Measurements from ENCODE around the gene SHC2.

The SHC2 gene

DNA sequence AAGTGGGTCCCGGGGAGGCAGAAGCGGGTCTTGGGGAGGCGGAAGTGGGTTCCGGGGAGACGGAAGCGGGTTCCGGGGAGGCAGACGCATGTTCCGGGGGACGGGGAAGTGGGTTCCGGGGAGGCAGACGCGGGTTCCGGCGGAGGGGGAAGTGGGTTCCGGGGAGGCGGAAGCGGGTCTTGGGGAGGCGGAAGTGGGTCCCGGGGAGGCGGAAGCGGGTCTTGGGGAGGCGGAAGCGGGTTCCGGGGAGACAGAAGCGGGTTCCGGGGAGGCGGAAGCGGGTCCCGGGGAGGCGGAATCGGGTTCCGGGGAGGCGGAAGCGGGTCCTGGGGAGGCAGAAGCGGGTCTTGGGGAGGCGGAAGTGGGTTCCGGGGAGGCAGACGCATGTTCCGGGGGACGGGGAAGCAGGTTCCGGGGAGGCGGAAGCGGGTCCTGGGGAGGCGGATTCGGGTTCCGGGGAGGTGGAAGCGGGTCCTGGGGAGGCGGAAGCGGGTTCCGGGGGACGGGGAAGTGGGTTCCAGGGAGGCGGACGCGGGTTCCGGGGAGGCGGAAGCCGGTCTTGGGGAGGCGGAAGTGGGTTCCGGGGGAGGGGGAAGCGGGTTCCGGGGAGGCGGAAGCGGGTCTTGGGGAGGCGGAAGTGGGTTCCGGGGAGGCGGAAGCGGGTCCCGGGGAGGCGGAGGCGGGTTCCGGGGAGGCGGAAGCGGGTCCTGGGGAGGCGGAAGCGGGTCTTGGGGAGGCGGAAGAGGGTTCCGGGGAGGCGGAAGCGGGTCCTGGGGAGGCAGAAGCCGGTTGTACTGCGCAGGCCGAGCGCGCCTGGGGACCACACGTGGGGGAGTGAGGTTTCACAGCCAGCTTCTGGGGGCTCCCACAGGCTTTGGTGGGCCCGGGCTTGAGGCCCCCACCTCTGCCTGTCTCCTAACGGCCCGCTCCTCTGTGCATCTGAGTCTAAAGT lies 2.5 kb downstream of the SHC2 start:
- ATAC-seq, result no peak
- TF ChIP-seq ESRRG (CRISPR knock-in tag; IDR thresholded peaks at IDR 0.05), result no peak
- TF ChIP-seq, protein P1, sequence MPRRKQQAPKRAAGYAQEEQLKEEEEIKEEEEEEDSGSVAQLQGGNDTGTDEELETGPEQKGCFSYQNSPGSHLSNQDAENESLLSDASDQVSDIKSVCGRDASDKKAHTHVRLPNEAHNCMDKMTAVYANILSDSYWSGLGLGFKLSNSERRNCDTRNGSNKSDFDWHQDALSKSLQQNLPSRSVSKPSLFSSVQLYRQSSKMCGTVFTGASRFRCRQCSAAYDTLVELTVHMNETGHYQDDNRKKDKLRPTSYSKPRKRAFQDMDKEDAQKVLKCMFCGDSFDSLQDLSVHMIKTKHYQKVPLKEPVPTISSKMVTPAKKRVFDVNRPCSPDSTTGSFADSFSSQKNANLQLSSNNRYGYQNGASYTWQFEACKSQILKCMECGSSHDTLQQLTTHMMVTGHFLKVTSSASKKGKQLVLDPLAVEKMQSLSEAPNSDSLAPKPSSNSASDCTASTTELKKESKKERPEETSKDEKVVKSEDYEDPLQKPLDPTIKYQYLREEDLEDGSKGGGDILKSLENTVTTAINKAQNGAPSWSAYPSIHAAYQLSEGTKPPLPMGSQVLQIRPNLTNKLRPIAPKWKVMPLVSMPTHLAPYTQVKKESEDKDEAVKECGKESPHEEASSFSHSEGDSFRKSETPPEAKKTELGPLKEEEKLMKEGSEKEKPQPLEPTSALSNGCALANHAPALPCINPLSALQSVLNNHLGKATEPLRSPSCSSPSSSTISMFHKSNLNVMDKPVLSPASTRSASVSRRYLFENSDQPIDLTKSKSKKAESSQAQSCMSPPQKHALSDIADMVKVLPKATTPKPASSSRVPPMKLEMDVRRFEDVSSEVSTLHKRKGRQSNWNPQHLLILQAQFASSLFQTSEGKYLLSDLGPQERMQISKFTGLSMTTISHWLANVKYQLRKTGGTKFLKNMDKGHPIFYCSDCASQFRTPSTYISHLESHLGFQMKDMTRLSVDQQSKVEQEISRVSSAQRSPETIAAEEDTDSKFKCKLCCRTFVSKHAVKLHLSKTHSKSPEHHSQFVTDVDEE (CRISPR knock-in tag; IDR thresholded peaks at IDR 0.05), result no peak
- TF ChIP-seq ZNF70 (CRISPR knock-in tag; IDR thresholded peaks at IDR 0.05), result no peak
- TF ChIP-seq, protein P2, sequence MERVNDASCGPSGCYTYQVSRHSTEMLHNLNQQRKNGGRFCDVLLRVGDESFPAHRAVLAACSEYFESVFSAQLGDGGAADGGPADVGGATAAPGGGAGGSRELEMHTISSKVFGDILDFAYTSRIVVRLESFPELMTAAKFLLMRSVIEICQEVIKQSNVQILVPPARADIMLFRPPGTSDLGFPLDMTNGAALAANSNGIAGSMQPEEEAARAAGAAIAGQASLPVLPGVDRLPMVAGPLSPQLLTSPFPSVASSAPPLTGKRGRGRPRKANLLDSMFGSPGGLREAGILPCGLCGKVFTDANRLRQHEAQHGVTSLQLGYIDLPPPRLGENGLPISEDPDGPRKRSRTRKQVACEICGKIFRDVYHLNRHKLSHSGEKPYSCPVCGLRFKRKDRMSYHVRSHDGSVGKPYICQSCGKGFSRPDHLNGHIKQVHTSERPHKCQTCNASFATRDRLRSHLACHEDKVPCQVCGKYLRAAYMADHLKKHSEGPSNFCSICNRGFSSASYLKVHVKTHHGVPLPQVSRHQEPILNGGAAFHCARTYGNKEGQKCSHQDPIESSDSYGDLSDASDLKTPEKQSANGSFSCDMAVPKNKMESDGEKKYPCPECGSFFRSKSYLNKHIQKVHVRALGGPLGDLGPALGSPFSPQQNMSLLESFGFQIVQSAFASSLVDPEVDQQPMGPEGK (CRISPR knock-in tag; IDR thresholded peaks at IDR 0.05; ENCODE audit: borderline replicate concordance), result no peak
- TF ChIP-seq TCF4 (CRISPR knock-in tag; IDR thresholded peaks at IDR 0.05; ENCODE audit: borderline replicate concordance), result no peak
- TF ChIP-seq ZFP30 (CRISPR knock-in tag; IDR thresholded peaks at IDR 0.05), result no peak
- TF ChIP-seq SNAI2 (CRISPR knock-in tag; IDR thresholded peaks at IDR 0.05), result no peak
- TF ChIP-seq OSR1 (CRISPR knock-in tag; IDR thresholded peaks at IDR 0.05), result no peak
- no peak for TF ChIP-seq ISL1 (CRISPR knock-in tag; IDR thresholded peaks at IDR 0.05)

DNA sequence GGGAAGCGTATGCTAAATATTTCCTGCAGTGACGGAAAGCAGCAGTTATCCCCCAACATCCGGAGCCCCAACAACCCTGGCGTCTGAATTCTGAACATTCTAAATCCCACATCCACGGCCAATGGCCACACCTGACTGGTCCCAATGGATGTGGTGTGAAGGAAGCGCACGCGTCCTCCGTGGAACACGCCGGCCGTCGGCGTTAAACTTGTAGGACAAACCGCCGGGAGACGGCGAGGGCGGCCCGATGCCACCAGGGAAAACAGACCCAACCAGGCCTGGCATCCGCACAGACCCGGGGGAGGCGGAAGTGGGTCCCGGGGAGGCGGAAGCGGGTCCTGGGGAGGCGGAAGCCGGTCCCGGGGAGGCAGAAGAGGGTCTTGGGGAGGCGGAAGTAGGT lies 3.2 kb downstream of the SHC2 start:
- no peak for ATAC-seq
- TF ChIP-seq ZNF70 (CRISPR knock-in tag; IDR thresholded peaks at IDR 0.05) (no peak), TOX (CRISPR knock-in tag; IDR thresholded peaks at IDR 0.05; ENCODE audit: borderline replicate concordance) (no peak), SNAI2 (CRISPR knock-in tag; IDR thresholded peaks at IDR 0.05) (no peak)
- TF ChIP-seq, protein P3, sequence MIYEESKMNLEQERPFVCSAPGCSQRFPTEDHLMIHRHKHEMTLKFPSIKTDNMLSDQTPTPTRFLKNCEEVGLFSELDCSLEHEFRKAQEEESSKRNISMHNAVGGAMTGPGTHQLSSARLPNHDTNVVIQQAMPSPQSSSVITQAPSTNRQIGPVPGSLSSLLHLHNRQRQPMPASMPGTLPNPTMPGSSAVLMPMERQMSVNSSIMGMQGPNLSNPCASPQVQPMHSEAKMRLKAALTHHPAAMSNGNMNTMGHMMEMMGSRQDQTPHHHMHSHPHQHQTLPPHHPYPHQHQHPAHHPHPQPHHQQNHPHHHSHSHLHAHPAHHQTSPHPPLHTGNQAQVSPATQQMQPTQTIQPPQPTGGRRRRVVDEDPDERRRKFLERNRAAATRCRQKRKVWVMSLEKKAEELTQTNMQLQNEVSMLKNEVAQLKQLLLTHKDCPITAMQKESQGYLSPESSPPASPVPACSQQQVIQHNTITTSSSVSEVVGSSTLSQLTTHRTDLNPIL (CRISPR knock-in tag; IDR thresholded peaks at IDR 0.05; ENCODE audit: low read depth), result no peak

DNA sequence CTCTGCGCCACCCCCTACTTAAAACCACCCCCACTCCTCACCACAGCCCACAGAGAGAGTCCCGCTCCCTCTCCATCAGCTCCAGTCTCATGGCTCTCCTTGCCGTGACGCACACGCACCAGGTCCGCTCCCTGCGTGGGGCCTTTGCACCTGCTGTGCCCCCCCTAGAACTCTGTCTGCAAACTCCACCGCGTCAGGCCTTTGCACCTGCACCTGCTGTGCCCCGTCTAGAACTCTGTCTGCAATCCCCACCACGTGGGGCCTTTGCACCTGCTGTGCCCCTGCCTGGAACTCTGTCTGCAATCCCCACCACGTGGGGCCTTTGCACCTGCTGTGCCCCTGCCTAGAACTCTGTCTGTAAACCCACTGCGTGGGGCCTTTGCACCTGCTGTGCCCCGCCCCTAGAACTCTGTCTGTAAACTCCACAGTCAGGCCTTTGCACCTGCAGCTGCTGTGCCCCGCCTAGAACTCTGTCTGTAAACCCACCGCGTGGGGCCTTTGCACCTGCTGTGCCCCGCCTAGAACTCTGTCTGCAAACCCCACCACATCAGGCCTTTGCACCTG lies 4.2 kb downstream of the SHC2 start:
- TF ChIP-seq, protein P1 (CRISPR knock-in tag; IDR thresholded peaks at IDR 0.05), result no peak
- TF ChIP-seq OSR1 (CRISPR knock-in tag; IDR thresholded peaks at IDR 0.05), result no peak
- no peak for TF ChIP-seq PPARA (CRISPR knock-in tag; IDR thresholded peaks at IDR 0.05; ENCODE audit: borderline replicate concordance)
- no peak for TF ChIP-seq ZFP3 (CRISPR knock-in tag; IDR thresholded peaks at IDR 0.05)
- no peak for TF ChIP-seq GLIS3 (CRISPR knock-in tag; IDR thresholded peaks at IDR 0.05)
- no peak for TF ChIP-seq TCF4 (CRISPR knock-in tag; IDR thresholded peaks at IDR 0.05; ENCODE audit: borderline replicate concordance)
- TF ChIP-seq BACH2 (CRISPR knock-in tag; IDR thresholded peaks at IDR 0.05; ENCODE audit: borderline replicate concordance), result no peak
- no peak for TF ChIP-seq ZNF565 (CRISPR knock-in tag; conservative IDR thresholded peaks at IDR 0.05; ENCODE audit: low read depth)
- no peak for TF ChIP-seq ZNF70 (CRISPR knock-in tag; IDR thresholded peaks at IDR 0.05)
- TF ChIP-seq ISL1 (CRISPR knock-in tag; IDR thresholded peaks at IDR 0.05), result no peak
- no peak for TF ChIP-seq CSDC2 (CRISPR knock-in tag; IDR thresholded peaks at IDR 0.05)
- no peak for TF ChIP-seq ZFP30 (CRISPR knock-in tag; IDR thresholded peaks at IDR 0.05)
- TF ChIP-seq, protein P4, sequence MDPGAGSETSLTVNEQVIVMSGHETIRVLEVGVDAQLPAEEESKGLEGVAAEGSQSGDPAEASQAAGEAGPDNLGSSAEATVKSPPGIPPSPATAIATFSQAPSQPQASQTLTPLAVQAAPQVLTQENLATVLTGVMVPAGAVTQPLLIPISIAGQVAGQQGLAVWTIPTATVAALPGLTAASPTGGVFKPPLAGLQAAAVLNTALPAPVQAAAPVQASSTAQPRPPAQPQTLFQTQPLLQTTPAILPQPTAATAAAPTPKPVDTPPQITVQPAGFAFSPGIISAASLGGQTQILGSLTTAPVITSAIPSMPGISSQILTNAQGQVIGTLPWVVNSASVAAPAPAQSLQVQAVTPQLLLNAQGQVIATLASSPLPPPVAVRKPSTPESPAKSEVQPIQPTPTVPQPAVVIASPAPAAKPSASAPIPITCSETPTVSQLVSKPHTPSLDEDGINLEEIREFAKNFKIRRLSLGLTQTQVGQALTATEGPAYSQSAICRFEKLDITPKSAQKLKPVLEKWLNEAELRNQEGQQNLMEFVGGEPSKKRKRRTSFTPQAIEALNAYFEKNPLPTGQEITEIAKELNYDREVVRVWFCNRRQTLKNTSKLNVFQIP (CRISPR knock-in tag; IDR thresholded peaks at IDR 0.05; ENCODE audit: borderline replicate concordance, low read depth), result no peak
- TF ChIP-seq ZNF8 (CRISPR knock-in tag; IDR thresholded peaks at IDR 0.05), result no peak
- TF ChIP-seq, protein P3 (CRISPR knock-in tag; IDR thresholded peaks at IDR 0.05; ENCODE audit: low read depth), result no peak
- no peak for TF ChIP-seq ARNTL (CRISPR knock-in tag; IDR thresholded peaks at IDR 0.05; ENCODE audit: borderline replicate concordance, low read depth)
- TF ChIP-seq, protein P5, sequence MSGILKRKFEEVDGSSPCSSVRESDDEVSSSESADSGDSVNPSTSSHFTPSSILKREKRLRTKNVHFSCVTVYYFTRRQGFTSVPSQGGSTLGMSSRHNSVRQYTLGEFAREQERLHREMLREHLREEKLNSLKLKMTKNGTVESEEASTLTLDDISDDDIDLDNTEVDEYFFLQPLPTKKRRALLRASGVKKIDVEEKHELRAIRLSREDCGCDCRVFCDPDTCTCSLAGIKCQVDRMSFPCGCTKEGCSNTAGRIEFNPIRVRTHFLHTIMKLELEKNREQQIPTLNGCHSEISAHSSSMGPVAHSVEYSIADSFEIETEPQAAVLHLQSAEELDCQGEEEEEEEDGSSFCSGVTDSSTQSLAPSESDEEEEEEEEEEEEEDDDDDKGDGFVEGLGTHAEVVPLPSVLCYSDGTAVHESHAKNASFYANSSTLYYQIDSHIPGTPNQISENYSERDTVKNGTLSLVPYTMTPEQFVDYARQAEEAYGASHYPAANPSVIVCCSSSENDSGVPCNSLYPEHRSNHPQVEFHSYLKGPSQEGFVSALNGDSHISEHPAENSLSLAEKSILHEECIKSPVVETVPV (CRISPR knock-in tag; IDR thresholded peaks at IDR 0.05), result no peak
- TF ChIP-seq SNAI2 (CRISPR knock-in tag; IDR thresholded peaks at IDR 0.05), result no peak
- no peak for TF ChIP-seq RARB (CRISPR knock-in tag; IDR thresholded peaks at IDR 0.05)
- ATAC-seq, result no peak; the same call in 2 of the 3 replicates

Measured in SK-N-SH treated with all-trans-retinoic acid at 6 μM for 48 hours (cell line).